Measurements from ENCODE around the gene BTBD9.

The BTBD9 gene

GRCh38 chr6:38164131-38164481, 475.6 kb downstream of the BTBD9 start:
- no peak overlapping the region for H2AFZ ChIP-seq (ENCODE audit: low read depth, low read length)
- no peak overlapping the region for H3K9ac ChIP-seq (ENCODE audit: low read depth, low read length)
- H3K4me2 ChIP-seq (ENCODE audit: insufficient read depth, low read length), result no peak overlapping the region
- peaks cover 11% of the 10 kb centered on the region; the same call in 1 of the 2 replicates for H4K20me1 ChIP-seq (ENCODE audit: insufficient read depth, low read length)
- H3K27me3 ChIP-seq (ENCODE audit: insufficient read depth, low read length, poor library complexity), result no peaks in the 10 kb centered on the region
- H3K27ac ChIP-seq (ENCODE audit: low read length), result no peak overlapping the region
- H3K4me3 ChIP-seq (ENCODE audit: low read depth in 1 of 2, low read length in 2 of 2), result no peak overlapping the region
- no peaks in the 10 kb centered on the region for H3K9me3 ChIP-seq (ENCODE audit: insufficient read depth, low read length, severe bottlenecking)
- no peaks in the 10 kb centered on the region for H3K4me1 ChIP-seq (ENCODE audit: insufficient read depth, low read length)
- H3K79me2 ChIP-seq (ENCODE audit: insufficient read depth, low read length), result no peaks in the 10 kb centered on the region
- no peak for DNase-seq
- TF ChIP-seq EZH2 (IDR thresholded peaks at IDR 0.05; ENCODE audit: borderline replicate concordance, low read depth, low read length, severe bottlenecking), result no peak
- TF ChIP-seq CTCF (IDR thresholded peaks at IDR 0.05; ENCODE audit: borderline replicate concordance, extremely low read depth, low read length, poor library complexity, severe bottlenecking), result no peak
- ATAC-seq (ENCODE audit: insufficient read depth, low read depth), result no peak
- H3K36me3 ChIP-seq (ENCODE audit: insufficient read depth, low read length), result no peaks in the 10 kb centered on the region; the same call in 1 of the 2 replicates

- ATAC-seq (ENCODE audit: insufficient read depth, low read depth), result no peak
- H3K4me2 ChIP-seq (ENCODE audit: insufficient read depth, low read length), result no peak overlapping the region
- no peaks in the 10 kb centered on the region; the same call in none of the 2 replicates for H3K36me3 ChIP-seq (ENCODE audit: insufficient read depth, low read length)
- no peak for TF ChIP-seq CTCF (IDR thresholded peaks at IDR 0.05; ENCODE audit: borderline replicate concordance, extremely low read depth, low read length, poor library complexity, severe bottlenecking)
- TF ChIP-seq EZH2 (IDR thresholded peaks at IDR 0.05; ENCODE audit: borderline replicate concordance, low read depth, low read length, severe bottlenecking), result no peak
- peaks cover 14% of the 10 kb centered on the region; the same call in 1 of the 2 replicates for H4K20me1 ChIP-seq (ENCODE audit: insufficient read depth, low read length)
- DNase-seq, result no peak
- no peak overlapping the region for H2AFZ ChIP-seq (ENCODE audit: low read depth, low read length)
- no peaks in the 10 kb centered on the region for H3K27me3 ChIP-seq (ENCODE audit: insufficient read depth, low read length, poor library complexity)
- H3K27ac ChIP-seq (ENCODE audit: low read length), result no peak overlapping the region
- H3K9ac ChIP-seq (ENCODE audit: low read depth, low read length), result no peak overlapping the region
- no peak overlapping the region for H3K4me3 ChIP-seq (ENCODE audit: low read depth in 1 of 2, low read length in 2 of 2)
- H3K4me1 ChIP-seq (ENCODE audit: insufficient read depth, low read length), result no peaks in the 10 kb centered on the region
- H3K79me2 ChIP-seq (ENCODE audit: insufficient read depth, low read length), result no peaks in the 10 kb centered on the region
- no peaks in the 10 kb centered on the region for H3K9me3 ChIP-seq (ENCODE audit: insufficient read depth, low read length, severe bottlenecking)
These were observed 476.3 kb downstream of the BTBD9 start for GRCh38 chr6:38163186-38164130.

GRCh38 chr6:38162493-38163185, 477.1 kb downstream of the BTBD9 start:
- H3K79me2 ChIP-seq (ENCODE audit: insufficient read depth, low read length), result no peaks in the 10 kb centered on the region
- no peak for TF ChIP-seq CTCF (IDR thresholded peaks at IDR 0.05; ENCODE audit: borderline replicate concordance, extremely low read depth, low read length, poor library complexity, severe bottlenecking)
- no peak for TF ChIP-seq EZH2 (IDR thresholded peaks at IDR 0.05; ENCODE audit: borderline replicate concordance, low read depth, low read length, severe bottlenecking)
- H3K27ac ChIP-seq (ENCODE audit: low read length), result no peak overlapping the region
- DNase-seq (no peak), ATAC-seq (ENCODE audit: insufficient read depth, low read depth) (no peak)
- no peaks in the 10 kb centered on the region for H3K4me1 ChIP-seq (ENCODE audit: insufficient read depth, low read length)
- H4K20me1 ChIP-seq (ENCODE audit: insufficient read depth, low read length), result peaks cover 11% of the 10 kb centered on the region; the same call in 1 of the 2 replicates
- no peaks in the 10 kb centered on the region for H3K27me3 ChIP-seq (ENCODE audit: insufficient read depth, low read length, poor library complexity)
- H3K9me3 ChIP-seq (ENCODE audit: insufficient read depth, low read length, severe bottlenecking), result no peaks in the 10 kb centered on the region
- H3K4me3 ChIP-seq (ENCODE audit: low read depth in 1 of 2, low read length in 2 of 2), result no peak overlapping the region
- H2AFZ ChIP-seq (ENCODE audit: low read depth, low read length), result no peak overlapping the region
- H3K9ac ChIP-seq (ENCODE audit: low read depth, low read length), result no peak overlapping the region
- no peaks in the 10 kb centered on the region; the same call in none of the 2 replicates for H3K36me3 ChIP-seq (ENCODE audit: insufficient read depth, low read length)
- H3K4me2 ChIP-seq (ENCODE audit: insufficient read depth, low read length), result no peak overlapping the region

Measured in DND-41 (cell line).